ENCODE data around the gene FAM171A2. TPM values are rescaled to one million over a fixed set of nuclear protein-coding genes. Genes with fewer than 3 reads are reported as not detected.
A peak's percentile ranks its signal among the peaks of the same experiment; 100 is the strongest.

Gene FAM171A2
- total RNA-seq, 1 donor from 2014 or later: 81.3 TPM

DNA sequence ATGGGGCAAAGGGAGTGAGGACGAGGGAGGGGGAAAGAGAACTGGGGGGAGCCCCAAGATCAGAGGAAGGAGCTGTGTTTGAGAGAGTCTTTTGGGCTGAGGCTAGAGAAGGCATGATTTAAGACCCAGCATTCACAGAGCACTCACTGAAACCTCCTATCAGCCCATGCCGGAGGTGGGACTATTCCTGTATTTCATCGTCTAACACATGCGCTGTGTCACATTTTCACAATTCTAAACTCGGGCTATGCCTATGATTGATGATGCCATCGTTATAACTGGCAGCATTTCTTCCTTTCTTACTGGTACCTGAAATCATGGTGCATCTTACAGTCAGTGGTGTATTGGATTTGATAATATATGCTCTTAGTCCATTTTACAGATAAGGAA, 3.5 kb downstream of the FAM171A2 start:
- H3K9me3 Mint-ChIP-seq (ENCODE audit: unreplicated experiment): peaks cover 10% of the 10 kb centered on the region
- peak overlapping the region; percentile 33 for H3K27ac Mint-ChIP-seq (ENCODE audit: unreplicated experiment)
- TF ChIP-seq, protein P1, sequence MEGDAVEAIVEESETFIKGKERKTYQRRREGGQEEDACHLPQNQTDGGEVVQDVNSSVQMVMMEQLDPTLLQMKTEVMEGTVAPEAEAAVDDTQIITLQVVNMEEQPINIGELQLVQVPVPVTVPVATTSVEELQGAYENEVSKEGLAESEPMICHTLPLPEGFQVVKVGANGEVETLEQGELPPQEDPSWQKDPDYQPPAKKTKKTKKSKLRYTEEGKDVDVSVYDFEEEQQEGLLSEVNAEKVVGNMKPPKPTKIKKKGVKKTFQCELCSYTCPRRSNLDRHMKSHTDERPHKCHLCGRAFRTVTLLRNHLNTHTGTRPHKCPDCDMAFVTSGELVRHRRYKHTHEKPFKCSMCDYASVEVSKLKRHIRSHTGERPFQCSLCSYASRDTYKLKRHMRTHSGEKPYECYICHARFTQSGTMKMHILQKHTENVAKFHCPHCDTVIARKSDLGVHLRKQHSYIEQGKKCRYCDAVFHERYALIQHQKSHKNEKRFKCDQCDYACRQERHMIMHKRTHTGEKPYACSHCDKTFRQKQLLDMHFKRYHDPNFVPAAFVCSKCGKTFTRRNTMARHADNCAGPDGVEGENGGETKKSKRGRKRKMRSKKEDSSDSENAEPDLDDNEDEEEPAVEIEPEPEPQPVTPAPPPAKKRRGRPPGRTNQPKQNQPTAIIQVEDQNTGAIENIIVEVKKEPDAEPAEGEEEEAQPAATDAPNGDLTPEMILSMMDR (IDR thresholded peaks at IDR 0.05; ENCODE audit: partially characterized antibody, unreplicated experiment): no peak
- H3K36me3 Mint-ChIP-seq (ENCODE audit: unreplicated experiment): no peaks in the 10 kb centered on the region
- no peak for DNase-seq
- peaks cover 29% of the 10 kb centered on the region for H3K4me1 Mint-ChIP-seq (ENCODE audit: low read depth, unreplicated experiment)
- peaks cover 17% of the 10 kb centered on the region for H3K27me3 Mint-ChIP-seq (ENCODE audit: unreplicated experiment)
- H3K4me3 Mint-ChIP-seq (ENCODE audit: unreplicated experiment): peak overlapping the region; percentile 74

DNA sequence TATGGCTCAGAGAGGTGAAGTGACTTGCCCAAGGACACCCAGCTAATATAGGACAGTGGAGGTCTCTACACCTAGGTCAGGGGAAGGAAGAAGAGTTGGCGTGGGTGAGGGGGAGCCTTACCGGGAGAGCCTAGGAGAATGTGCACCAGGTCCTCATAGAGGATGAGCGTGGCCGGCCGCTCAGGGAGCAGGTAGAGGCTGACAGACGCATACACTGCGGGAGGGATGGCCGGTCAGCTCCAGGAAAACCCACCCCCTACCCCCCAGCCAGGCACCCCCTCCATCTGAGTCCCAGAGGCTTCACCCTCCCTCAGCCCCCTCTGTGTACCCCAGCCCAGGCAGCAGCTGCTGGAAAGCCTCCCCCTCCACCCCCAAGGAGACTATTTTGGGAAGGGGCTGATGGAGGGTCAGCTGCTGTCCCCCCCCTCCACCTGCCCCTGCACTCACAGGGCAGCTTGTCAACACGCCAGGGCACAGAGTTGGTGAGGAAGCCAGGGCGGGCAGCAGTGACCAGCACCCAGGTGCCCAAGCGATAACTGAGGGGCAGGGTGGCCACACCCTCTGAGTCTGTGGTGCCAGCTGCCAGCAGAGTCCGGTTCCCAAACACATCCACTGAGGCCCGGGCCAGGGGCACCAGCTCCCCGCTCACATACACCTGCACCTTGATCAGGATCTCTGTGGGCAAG, 4.1 kb downstream of the FAM171A2 start:
- Mint-ChIP-seq H3K4me1 (ENCODE audit: low read depth, unreplicated experiment) (peaks cover 31% of the 10 kb centered on the region), H3K9me3 (ENCODE audit: unreplicated experiment) (peaks cover 8% of the 10 kb centered on the region), H3K4me3 (ENCODE audit: unreplicated experiment) (peak overlapping the region; percentile 74), H3K27ac (ENCODE audit: unreplicated experiment) (peak overlapping the region; percentile 59), H3K36me3 (ENCODE audit: unreplicated experiment) (no peaks in the 10 kb centered on the region), H3K27me3 (ENCODE audit: unreplicated experiment) (peaks cover 12% of the 10 kb centered on the region)
- TF ChIP-seq, protein P1 (IDR thresholded peaks at IDR 0.05; ENCODE audit: partially characterized antibody, unreplicated experiment): no peak
- no peak for DNase-seq

DNA sequence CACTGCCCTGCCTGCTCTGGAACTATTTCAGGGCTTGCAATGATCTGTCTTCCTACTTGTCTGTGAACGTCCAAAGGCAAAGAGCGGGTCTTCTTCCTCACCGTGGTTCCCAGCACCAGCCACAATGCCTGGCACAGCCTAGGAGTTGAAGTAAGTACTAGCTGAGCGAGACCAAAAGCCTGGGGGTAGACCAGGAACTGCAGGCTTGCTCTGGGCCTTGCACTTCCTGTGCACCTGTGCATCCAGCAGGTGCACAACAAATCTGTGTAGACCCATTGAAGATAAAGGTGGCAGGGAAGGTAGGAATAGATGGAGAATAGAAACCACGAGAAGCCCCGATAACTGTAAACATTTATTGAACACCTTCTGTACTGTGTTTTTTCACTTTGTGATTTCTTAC, 4.6 kb downstream of the FAM171A2 start:
- Mint-ChIP-seq H3K27ac (ENCODE audit: unreplicated experiment) (peak overlapping the region; percentile 59), H3K4me3 (ENCODE audit: unreplicated experiment) (peak overlapping the region; percentile 62), H3K36me3 (ENCODE audit: unreplicated experiment) (no peaks in the 10 kb centered on the region), H3K4me1 (ENCODE audit: low read depth, unreplicated experiment) (peaks cover 31% of the 10 kb centered on the region), H3K27me3 (ENCODE audit: unreplicated experiment) (peaks cover 9% of the 10 kb centered on the region), H3K9me3 (ENCODE audit: unreplicated experiment) (peaks cover 5% of the 10 kb centered on the region)
- no peak for DNase-seq
- TF ChIP-seq, protein P1 (IDR thresholded peaks at IDR 0.05; ENCODE audit: partially characterized antibody, unreplicated experiment): no peak

DNA sequence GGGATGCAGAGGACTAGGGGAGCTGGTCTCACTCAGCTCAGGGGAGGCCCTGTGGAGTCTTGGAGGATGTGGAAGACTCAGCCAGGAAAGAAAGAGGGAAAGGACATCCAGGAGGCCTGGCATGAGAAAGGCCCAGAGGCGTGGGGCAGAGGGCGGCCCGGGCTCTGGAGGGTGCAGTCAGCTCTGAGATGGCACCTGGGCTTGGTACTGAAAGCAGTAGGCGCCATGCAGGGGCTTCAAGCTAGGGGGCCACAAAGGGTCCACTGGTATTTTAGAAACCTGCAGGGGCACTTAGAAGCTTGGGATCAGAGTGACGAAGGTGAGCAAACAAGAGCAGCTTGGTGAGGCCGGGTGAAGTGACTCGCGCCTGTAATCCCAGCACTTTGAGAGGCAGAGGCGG, 5.6 kb downstream of the FAM171A2 start:
- H3K4me3 Mint-ChIP-seq (ENCODE audit: unreplicated experiment): no peak overlapping the region
- TF ChIP-seq, protein P1 (IDR thresholded peaks at IDR 0.05; ENCODE audit: partially characterized antibody, unreplicated experiment): no peak

DNA sequence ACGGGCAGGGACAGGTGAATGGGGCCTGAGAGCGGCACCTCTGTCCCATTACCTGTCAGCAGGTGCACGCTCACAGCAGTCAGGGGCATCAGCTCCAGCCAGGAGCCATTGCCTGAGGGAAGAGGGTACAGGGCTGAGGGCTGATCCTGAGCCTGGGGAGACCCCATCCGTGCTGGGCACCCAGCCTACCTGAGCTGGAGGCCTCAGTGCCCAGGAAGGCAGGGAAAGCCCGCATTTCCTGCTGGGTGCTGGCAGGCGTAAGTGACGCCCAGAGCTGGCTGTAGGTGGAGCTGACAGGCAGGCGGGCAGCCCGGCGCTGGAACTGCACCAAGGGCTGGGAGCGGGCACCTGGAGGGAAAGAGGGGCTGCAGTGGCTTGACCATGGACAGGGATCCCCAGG, 7.4 kb downstream of the FAM171A2 start:
- Mint-ChIP-seq H3K27ac (ENCODE audit: unreplicated experiment) (no peak overlapping the region), H3K27me3 (ENCODE audit: unreplicated experiment) (peaks cover 14% of the 10 kb centered on the region), H3K9me3 (ENCODE audit: unreplicated experiment) (peaks cover 11% of the 10 kb centered on the region), H3K4me1 (ENCODE audit: low read depth, unreplicated experiment) (peaks cover 31% of the 10 kb centered on the region), H3K36me3 (ENCODE audit: unreplicated experiment) (no peaks in the 10 kb centered on the region), H3K4me3 (ENCODE audit: unreplicated experiment) (no peak overlapping the region)
- TF ChIP-seq, protein P1 (IDR thresholded peaks at IDR 0.05; ENCODE audit: partially characterized antibody, unreplicated experiment): no peak
- DNase-seq: no peak

More for the DNA sequence above, 5.6 kb downstream of the FAM171A2 start:
- H3K27ac Mint-ChIP-seq (ENCODE audit: unreplicated experiment): no peak overlapping the region
- H3K36me3 Mint-ChIP-seq (ENCODE audit: unreplicated experiment): no peaks in the 10 kb centered on the region
- DNase-seq: no peak
- peaks cover 11% of the 10 kb centered on the region for H3K27me3 Mint-ChIP-seq (ENCODE audit: unreplicated experiment)
- H3K4me1 Mint-ChIP-seq (ENCODE audit: low read depth, unreplicated experiment): peaks cover 33% of the 10 kb centered on the region
- H3K9me3 Mint-ChIP-seq (ENCODE audit: unreplicated experiment): peaks cover 5% of the 10 kb centered on the region

Data from glutamatergic neuron (in vitro differentiated cells).